HG03159 (cell line): ENCODE measurements around the gene PEA15.
A peak's percentile ranks its signal among the peaks of the same experiment; 100 is the strongest.

Source experiments
- ATAC-seq: cut with Tn5 transposase; IDR thresholded peaks from one replicate; pipeline ENCODE4 v1.9.1; 2021; ENCODE audit warnings: mild to moderate bottlenecking, moderate library complexity; ENCODE audit not compliant: unreplicated experiment

Gene PEA15

GRCh38 chr1:160205242-160206035 is at the start of gene PEA15:
Gene PEA15, plus strand, starts transcription at chr1:160205384. Its CDS starts 6,161 bp downstream, at chr1:160211545.
- peak; percentile 47 for ATAC-seq

- ATAC-seq, result no peak
Observed at GRCh38 chr1:160156361-160156760, 48.8 kb upstream of the PEA15 start.

GRCh38 chr1:160157174-160157573 is 48.0 kb upstream of the PEA15 start:
- no peak for ATAC-seq

GRCh38 chr1:160158031-160158430 is 47.2 kb upstream of the PEA15 start:
- no peak for ATAC-seq

GRCh38 chr1:160158534-160158933 is 46.6 kb upstream of the PEA15 start:
- no peak for ATAC-seq

- ATAC-seq, result no peak
Observed at GRCh38 chr1:160159846-160160245, 45.3 kb upstream of the PEA15 start.

GRCh38 chr1:160161965-160162705 is 43.0 kb upstream of the PEA15 start:
- ATAC-seq, result no peak

- ATAC-seq, result no peak
Observed at GRCh38 chr1:160162931-160163330, 42.3 kb upstream of the PEA15 start.

- ATAC-seq, result no peak
Observed at GRCh38 chr1:160163615-160164014, 41.6 kb upstream of the PEA15 start.

GRCh38 chr1:160164121-160164520 is 41.1 kb upstream of the PEA15 start:
- ATAC-seq, result no peak

GRCh38 chr1:160166166-160166868 is 38.9 kb upstream of the PEA15 start:
- no peak for ATAC-seq

- ATAC-seq, result no peak
Observed at GRCh38 chr1:160167056-160167455, 38.1 kb upstream of the PEA15 start.

- ATAC-seq, result no peak
Observed at GRCh38 chr1:160167580-160167979, 37.6 kb upstream of the PEA15 start.

GRCh38 chr1:160168016-160168415 is 37.2 kb upstream of the PEA15 start:
- ATAC-seq, result no peak

- ATAC-seq, result no peak
Observed at GRCh38 chr1:160168609-160169369, 36.4 kb upstream of the PEA15 start.

GRCh38 chr1:160169553-160170399 is 35.4 kb upstream of the PEA15 start:
- peak; percentile 65 for ATAC-seq

- ATAC-seq, result no peak
Observed at GRCh38 chr1:160171354-160171753, 33.8 kb upstream of the PEA15 start.

GRCh38 chr1:160171980-160172379 is 33.2 kb upstream of the PEA15 start:
- ATAC-seq, result no peak

GRCh38 chr1:160177231-160177630 is 28.0 kb upstream of the PEA15 start:
- no peak for ATAC-seq

GRCh38 chr1:160177667-160178066 is 27.5 kb upstream of the PEA15 start:
- ATAC-seq, result no peak
